NCI-H526 (cell line): Measurements from ENCODE around the gene GPR78.

Experiments used
- DNase-seq, 2 experiments: peaks; one replicate each; lab custom pipeline; 2025; lab: John Stamatoyannopoulos, UW

Gene GPR78, protein sequence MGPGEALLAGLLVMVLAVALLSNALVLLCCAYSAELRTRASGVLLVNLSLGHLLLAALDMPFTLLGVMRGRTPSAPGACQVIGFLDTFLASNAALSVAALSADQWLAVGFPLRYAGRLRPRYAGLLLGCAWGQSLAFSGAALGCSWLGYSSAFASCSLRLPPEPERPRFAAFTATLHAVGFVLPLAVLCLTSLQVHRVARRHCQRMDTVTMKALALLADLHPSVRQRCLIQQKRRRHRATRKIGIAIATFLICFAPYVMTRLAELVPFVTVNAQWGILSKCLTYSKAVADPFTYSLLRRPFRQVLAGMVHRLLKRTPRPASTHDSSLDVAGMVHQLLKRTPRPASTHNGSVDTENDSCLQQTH

DNA sequence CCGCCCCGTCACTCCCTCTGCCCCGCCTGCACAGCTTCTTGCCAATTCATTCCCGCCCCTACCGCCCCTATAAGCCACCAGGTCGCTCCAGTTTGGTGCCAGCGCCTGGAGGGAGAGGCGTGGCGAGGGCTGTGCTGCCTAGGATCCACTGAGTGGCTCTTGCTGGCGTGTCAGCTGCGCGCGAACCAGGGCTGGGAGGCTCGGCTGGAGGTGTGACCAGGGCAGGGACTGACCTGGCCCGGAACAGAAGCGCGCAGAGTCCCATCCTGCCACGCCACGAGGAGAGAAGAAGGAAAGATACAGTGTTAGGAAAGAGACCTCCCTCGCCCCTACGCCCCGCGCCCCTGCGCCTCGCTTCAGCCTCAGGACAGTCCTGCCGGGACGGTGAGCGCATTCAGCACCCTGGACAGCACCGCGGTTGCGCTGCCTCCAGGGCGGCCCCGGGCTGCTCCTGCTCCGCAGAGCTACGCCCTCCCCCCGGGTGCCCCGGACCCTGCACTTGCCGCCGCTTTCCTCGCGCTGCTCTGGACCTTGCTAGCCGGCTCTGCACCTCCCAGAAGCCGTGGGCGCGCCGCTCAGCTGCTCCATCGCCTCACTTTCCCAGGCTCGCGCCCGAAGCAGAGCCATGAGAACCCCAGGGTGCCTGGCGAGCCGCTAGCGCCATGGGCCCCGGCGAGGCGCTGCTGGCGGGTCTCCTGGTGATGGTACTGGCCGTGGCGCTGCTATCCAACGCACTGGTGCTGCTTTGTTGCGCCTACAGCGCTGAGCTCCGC, at the start of gene GPR78:
Gene GPR78, plus strand, starts transcription at position 72 of the 773 bp plus-strand sequence. Its CDS starts 591 bp downstream, at position 663.
- DNase-seq = peak in 1 of 2 experiments; percentile 62

DNA sequence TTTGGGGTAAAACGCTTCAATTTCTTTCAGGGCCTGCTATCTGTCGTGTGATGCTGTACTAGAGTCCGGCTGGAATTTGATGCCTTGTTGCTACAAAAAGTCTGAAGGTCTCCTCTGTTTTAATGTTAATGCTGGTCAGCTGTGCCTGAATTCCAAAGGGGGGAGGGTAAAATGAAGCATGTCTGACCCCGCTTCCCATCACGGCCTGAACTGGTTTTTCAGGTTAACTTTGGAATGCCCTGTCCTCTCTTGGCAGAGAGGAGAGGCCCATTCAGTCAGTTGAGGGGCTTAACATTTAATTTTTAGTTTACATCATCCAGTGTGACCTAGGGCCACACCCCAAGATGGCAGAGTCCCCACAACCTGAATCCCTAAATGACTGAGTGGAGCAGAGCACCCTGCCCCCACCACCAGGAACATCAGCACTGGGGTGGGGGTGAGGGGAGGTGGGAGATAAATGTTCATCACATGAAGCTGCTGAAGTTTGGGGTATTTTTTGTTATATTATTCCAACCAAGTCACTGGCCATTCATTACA, 47.9 kb upstream of the GPR78 start:
- DNase-seq = no peak

DNA sequence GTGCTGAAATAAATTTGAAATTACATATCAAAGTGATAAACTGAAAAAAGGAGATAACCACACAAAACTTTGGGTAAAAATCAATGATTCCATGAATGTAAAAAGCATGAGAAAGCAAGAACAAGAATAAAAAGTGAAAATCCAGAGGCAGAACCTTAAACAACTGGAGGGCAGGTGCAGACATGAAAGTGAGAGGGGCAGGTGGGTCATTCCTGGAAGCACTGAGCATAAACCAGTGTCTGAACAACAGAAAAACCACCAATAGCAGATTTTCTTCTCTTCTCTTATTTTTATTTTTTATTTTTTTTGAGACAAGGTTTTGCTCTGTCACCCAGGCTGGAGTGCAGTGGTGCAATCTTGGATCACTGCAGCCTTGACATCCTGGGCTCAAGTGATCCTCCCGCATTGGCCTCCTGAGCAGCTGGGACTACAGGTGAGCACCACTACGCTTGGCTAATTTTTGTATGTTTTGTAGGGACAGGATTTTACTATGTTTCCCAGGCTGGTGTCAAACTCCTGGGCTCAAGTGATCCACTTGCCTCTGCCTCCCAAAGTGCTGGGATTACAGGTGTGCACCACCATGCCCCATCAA, 46.8 kb upstream of the GPR78 start:
- DNase-seq = no peak

DNA sequence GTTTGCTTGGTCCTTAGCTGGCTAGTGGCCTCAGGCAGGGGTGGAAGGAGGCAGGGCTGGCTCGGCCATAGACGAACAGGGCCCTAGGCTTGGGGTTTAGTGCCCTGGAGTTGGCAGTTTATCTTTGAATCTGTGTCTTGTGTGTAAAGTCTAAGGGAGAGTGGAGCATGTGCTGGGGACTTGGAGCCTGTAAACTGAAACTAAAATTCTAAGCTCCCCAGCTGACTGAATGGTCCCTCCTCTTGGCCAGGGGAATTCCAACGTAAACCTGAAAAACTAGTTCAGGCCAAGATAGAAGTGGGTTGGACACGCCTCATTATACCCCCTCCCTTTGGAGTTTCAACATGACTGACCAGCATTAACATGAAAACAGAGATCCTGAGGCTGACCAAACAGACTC, 46.1 kb upstream of the GPR78 start:
- DNase-seq = peak; percentile 62 to 77

DNA sequence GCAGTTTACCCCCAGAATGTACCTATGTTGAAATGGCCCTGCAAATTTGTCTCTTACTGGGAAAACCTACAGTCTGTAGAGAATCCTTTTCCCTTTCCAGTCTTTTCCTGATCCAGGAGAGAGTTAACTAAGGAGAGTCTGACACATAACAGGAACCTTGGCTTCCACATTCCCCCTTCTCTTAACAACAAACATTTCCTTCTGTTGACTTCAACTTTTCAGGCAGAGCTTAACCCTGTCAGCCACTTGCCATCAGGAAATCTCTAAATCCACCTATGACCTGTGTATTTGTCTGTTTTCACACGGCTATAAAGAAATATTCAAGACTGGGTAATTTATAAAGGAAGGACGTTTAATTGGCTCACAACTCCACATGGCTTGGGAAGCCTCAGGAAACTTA, 45.6 kb upstream of the GPR78 start:
- DNase-seq = no peak

DNA sequence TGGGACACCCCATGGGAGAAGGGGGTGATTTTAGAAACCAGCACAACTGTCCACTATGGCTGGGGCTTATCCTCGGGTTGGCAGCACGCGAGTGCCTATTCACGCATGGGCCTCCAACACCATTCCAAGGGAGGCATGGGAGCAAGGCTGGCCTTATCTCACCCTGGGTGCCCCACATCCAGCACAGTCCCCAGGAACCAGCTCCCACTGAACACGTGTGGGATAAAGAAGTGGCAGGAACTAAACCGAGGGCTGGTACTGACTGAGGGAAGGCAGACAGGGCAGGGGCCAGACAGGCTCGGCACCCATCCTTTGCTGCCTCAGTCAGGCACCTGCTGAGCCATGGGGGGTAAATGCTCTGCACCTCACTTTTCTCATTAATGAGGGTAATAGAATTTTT, 43.7 kb upstream of the GPR78 start:
- no peak for DNase-seq

DNA sequence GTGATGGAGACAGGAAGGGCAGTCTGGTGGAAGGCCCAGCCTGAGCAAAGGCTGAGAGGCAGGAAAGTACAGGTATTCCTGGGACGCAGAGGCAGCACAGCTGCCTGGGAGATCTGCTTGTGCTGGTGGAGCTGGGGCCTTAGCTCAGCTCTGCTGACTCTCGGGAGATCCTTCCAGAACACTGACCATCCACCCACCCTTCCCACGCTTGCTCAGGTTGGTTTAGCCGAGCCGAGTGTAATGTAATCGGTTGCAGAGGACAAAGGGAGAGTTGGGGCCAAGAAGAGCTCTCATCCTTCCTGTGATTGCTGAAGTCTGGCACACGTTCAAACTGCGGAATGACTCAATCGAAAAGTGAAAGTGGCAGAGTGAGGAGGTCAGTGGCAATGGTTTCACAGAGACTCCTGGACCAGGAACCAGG, 43.1 kb upstream of the GPR78 start:
- no peak for DNase-seq

DNA sequence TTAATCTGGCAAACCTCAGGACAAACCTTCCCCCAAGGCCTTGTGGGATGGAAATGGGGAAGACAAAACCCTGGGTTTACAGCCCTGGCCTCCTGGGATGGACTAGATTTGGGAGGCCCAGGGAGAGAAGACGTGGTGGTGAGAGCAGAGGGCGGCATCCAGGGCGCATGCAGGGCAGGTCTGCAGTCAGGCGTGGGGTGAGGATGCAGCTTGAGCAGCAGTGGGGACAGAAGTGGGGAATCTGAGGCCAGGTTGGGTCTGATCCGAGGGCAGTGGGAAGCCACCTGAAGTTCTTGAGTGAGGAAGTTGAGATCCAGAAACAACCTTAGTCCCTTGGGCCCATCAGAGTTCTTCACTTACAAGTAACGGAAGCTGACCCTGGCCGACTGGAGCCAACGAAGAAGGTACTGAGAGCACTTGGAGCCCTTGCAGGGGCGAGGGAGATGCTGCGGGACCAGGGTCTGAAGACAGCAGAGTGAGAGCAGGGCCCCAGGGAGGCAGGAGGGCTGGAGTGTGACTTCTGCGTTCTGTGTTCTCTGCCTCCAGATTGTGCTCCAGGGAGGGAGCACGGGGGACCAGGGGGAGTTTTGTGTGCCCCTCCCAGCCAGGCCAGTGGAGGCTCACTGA, 42.0 kb upstream of the GPR78 start:
- no peak for DNase-seq

DNA sequence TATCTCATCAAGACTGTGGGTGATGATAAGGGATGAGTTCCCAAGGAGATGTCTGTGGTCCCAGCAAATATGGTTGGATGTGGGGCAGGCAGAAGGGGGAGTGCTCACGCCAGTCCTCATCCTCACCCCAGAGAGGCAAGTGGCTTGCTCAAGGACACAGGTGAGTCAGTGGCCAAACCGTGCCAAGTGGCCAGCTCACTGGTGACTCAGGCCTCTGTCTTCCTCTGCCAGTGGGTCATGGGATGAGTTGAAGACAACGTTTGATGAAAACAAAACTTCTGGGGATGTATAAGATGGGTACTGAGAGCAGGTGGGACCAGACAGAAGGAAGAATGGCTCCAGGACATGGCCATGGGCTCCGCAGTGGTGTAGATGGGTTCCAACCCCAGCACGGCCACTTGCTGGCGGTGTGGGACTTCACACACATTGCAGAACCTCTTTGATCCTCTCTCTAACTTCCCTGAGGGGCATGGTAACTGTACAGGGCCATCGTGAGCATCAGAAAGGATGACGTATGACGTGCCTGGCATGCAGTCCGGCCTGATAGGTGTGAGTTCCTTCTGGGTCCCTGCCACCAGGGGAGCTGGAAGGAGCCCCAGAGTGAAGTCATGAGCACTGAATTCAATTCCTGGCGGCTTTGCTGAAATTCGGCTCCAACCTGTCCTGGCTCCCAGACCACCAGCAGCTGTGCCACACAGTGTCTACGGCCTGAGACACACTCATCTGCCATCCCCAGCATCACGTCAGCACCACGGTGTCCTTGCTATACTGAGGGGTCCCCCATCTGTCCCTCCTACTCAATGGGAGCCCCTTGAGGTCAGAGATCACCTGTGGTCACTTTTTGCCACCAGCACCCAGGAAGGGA, 41.3 kb upstream of the GPR78 start:
- no peak for DNase-seq

DNA sequence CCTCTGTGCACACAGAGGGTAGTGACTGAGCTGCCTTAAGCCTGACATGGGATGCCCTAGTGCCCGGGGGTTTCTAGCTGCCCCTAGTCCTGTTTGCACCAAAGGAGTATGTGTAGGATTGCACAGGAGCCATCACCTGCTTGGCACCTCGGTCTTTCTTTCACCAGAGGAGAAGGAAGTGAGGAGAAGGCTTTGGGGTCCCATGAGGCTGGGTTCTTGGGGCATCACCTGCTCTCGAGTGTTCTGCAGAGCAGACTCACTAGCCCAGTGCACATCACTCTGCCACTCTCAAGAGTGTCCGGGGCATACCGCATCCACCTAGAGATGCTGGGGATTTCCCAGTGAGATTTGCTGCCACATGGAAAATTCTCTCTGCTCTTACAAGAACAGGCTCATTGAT, 40.5 kb upstream of the GPR78 start:
- no peak for DNase-seq

DNA sequence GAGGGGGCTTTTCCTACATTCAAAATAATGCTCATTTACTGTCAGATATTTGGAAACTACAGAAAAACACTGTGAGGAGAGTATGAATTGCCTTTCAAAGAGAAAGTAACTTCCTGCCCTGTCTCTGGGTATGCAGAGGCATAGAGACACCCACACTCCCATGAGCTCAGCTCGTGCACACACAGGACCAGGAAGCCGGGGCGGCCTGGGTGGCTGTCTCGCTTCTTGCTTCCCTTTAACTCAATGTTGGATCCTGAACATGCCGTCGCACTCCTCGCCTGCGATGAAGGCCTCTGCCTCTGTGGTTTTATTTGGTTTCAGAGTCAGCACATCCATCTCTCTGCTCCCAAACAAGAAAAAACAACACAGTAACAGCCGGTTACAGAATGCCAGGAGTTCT, 40.1 kb upstream of the GPR78 start:
- DNase-seq = no peak

DNA sequence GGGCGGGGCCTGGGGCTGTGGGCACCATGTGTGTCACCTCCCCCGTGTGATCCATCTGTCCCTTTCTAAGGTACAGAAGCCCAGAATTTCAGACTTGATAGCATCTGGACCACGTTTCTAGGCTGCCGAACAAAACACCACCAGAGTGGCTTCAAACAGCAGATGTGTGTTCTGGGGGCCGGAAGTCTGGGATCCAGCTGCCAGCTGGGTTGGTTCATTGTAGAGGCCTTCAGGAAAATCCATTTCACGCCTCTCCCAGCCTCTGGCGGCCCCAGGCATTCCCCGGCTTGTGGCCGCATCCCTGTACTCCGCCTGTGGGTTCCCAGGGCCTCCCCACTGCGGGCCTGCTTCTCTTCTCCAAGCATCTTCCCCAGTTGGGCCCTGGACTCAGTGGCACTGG, 39.6 kb upstream of the GPR78 start:
- DNase-seq = no peak

DNA sequence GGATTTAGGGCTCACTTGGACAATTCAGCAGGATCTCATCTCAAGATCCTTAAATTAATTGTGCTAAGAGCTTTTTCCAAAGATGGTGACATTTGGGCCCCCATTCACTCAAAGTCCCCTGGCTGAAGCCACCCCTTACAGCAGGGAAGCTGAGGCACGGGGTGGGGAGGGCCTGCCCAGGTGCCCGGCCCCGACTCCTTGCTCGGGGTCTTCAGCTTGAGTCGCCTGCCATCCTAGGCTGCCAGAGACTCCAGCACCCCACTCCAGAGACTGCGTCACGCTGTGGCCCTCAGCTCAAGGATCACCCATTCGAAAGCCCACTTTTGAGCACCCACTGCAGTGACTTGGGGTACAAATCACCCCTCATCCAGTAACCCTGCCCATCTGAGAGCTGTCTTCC, 39.2 kb upstream of the GPR78 start:
- DNase-seq = no peak

DNA sequence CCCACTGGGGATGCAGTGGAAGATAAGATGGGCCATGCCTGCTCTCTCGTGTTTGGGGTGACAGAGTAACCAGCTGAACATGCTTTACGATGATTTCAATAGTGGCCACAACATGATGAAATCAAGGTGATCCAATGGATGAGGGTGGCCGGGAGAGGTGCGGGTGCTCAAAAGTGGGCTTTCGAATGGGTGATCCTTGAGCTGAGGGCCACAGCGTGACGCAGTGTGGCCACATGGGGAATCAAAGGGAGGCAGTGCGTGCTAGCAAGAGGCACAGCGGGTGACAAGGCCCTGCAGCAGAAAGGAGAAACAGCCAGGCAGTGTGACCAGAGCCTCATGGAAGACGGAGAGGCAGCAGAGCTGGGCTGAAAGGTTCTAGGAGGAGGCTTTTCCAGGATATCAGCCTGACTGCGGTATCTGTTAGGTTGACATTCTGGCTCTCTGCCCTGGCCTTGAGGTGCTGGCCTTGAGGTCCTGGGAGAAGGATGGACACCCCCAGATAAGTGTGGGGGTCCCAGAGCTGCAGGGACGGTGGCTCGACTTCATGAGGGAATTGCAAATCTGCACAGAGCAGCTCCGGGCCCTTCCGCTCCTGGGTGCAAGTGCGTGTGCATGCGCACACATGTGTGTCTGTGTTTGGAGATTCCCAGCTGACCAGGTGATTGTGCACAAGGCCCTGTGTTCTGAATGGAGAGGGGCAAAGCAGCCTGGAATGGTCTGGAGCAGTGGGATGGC, 38.0 kb upstream of the GPR78 start:
- DNase-seq = no peak

DNA sequence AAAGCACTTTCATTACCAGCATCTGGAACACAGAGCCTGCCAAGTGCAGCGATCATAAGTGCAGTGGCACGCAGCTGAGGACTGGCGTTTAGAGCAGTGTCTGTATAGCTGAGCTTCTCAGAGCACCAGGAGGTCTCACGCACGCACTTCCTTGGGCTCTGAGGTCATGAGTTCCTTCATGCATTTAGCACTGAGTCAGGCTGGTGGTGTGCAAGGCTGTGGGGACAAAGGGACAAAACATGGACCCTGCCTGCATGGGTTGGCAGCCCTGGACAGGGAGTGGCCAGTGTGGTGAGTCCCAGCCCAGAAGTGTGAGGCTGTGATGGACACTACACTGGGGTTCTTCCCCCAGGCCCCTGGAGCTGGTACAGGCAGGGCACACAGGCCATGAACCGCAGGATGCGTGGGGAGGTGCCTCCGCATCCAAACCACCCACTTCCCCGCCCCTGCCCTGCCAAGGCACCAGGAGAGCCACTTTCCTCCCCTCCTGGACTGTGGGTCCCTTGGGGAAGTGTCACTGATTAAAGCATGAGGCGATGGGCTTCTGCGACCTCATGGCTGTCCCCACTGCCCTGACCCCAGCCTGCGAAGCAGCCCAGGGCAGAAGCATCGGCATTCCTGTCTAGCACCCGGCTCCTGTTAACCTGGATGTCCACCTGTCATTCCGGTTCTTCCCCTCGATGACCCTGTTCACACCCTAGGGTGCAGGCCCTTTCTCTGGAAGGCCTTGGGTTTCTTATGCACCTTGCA, 37.2 kb upstream of the GPR78 start:
- DNase-seq = no peak

DNA sequence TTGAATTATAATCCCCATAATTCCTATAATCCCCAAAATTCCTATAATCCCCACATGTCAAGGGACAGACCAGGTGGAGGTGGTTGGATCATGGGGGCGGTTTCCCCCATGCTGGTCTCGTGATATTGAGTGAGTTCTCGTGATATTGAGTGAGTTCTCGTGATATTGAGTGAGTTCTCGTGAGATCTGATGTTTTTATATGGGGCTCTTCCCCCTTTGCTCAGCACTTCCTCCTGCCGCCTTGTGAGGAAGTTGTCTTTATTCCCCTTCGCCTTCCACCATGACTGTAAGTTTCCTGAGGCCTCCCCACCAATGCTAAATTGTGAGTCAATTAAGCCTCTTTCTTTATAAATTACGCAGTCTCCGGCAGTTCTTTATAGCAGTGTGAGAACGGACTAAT, 36.6 kb upstream of the GPR78 start:
- no peak for DNase-seq

DNA sequence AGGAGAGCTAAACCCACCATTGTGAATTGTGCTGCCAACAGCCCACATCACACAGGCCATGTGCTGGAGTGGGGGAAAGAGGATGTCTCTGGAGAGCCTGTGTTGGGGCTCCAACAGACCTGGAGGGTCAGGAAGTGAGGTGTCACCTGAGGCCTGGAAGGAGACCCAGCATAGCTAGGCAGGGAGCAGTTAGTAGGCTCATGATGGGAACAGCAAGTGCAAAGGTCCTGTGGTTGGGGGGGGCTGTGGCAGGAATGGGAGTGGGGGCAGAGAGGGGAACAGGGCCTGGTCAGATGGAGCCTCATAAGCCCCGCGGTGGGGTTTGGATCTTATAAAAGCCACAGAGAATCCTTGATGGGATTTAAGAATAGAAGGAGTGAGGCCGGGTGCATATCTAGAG, 35.9 kb upstream of the GPR78 start:
- DNase-seq = no peak

DNA sequence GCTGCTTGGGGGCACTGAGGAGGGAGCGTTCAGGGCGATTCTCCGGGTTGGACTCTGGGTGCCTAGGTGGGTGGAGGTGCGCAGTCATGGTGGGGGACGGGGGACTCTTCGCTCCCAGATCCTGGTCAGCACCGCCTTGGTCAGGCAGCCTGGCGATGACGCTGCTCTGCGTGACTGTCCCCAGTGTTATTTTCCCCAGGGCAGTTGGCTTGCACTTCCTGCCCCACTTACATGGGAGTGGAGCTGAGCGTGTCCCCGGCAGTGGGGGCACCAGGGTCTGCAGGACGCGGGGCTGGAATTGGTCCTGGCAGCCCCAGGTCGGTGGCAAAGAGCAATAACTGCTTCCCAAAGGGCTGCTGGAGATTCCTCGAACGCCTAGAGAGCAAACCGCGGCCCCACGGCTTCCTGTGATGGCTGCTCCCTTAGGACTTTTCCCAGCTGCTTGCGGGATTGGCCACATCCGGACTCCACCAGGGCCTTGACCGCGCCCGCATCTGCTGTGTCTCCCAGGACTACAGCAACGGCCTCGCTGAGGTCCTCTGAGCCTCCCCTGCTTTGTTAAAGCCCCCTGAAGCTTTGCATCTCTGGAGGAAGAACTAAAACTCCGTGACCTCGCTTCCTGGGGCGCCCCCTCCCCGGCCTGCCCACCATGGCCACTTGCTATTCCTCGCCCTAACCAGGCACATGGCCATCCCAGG, 35.3 kb upstream of the GPR78 start:
- DNase-seq = no peak

DNA sequence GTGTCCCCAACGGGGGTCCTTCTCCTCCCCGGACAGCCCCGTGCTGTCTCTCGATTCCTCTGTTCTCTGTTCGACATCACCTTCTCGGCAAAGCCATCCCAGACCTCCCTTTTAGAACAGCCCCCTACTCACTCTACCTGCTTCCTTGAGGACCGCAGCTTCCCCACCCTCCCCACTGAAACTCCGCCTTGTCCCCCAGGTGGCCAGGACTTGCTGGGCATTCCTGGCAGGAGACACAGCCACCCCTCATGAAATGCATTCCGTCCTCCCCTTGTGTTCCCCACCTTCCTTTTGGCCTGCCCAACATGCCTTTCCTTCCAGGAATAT, 34.8 kb upstream of the GPR78 start:
- DNase-seq = no peak

DNA sequence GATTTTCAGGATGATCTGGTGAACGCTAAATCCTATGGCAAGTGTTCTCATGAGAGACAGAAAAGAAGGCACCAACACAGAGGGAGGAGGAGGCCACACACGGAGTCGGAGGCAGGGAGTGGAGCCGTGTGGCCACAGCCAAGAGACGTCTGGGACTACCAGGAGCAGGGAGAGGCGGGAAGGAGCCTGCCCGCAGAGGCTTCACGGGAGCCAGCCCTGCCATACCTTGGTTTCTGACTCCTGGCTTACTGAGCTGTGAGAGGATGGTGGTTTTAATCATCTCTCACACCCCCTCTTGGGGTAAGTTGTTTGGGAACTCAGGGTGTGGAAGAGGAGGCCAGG, 33.5 kb upstream of the GPR78 start:
- DNase-seq = no peak
